GM12878 (cell line): ENCODE data around the gene GPR62. TPM values are rescaled to one million over a fixed set of nuclear protein-coding genes. Genes with fewer than 3 reads are reported as not detected.

ENCODE experiments used
- ATAC-seq: fragments of 200-7000 bp; cut with Tn5 transposase; 3 replicates; pipeline ENCODE4 v1.9.1; 2020; ENCODE audit warnings: mild to moderate bottlenecking, moderate library complexity
- BruUV-seq: library from RNA; stranded (reverse); fragments of 400-500 nt; replicated peaks from 2 replicates; lab custom pipeline; 2021; lab: Mats Ljungman, UMichigan
- CTCF ChIA-PET: fragments of 300-600 bp; sonication (Branson Sonifier 250); formaldehyde crosslinking; extraction: SDS; loops from one replicate; lab custom pipeline; 2021; ENCODE audit warnings: inconsistent platforms; lab: Yijun Ruan, JAX
- POLR2A ChIA-PET: fragments of 350-600 bp; formaldehyde crosslinking; extraction: SDS; loops from one replicate; lab custom pipeline; 2021; ENCODE audit warnings: inconsistent platforms; lab: Charles Lee
- RAD21 ChIA-PET: fragments of 300-600 bp; sonication (Branson Sonifier 250); formaldehyde crosslinking; loops from one replicate; lab custom pipeline; 2023; ENCODE audit warnings: antibody characterized with exemption; ENCODE audit not compliant: unreplicated experiment; lab: Charles Lee
- SMC1A ChIA-PET: fragments of 300-600 bp; sonication (Branson Sonifier 250); formaldehyde crosslinking; loops from one replicate; lab custom pipeline; 2023; ENCODE audit not compliant: unreplicated experiment, uncharacterized antibody; lab: Charles Lee
- DNase-seq: peaks from one replicate; pipeline ENCODE4 v3.0.0-alpha.2; 2011; ENCODE audit warnings: low read depth, low spot score
- FAIRE-seq: peaks from 3 replicates; lab custom pipeline; 2011; peaks lifted over from hg19 to GRCh38; lab: Jason Lieb, UNC
- H2AFZ ChIP-seq: 2 replicates; pipeline ENCODE4 v1.6.0; 2011; ENCODE audit warnings: low read depth, low read length, control low read depth; ENCODE audit not compliant: control insufficient read depth
- H3K27ac ChIP-seq: 2 replicates; pipeline ENCODE4 v1.5.1; 2011; ENCODE audit warnings: control low read depth; ENCODE audit not compliant: control insufficient read depth, insufficient read depth
- H3K27me3 ChIP-seq, 2 experiments: replicated peaks in 1 of 2; 2 replicates each; pipeline versions ENCODE4 v1.6.0 to v1.6.1; 2011; ENCODE audit warnings: low read length in 1 of 2; ENCODE audit not compliant: control insufficient read depth in 2 of 2, insufficient read depth in 2 of 2
- H3K36me3 ChIP-seq, 2 experiments: 2 replicates each; pipeline ENCODE4 v1.5.1; 2011; ENCODE audit warnings: low read length in 1 of 2; ENCODE audit not compliant: control insufficient read depth in 2 of 2, insufficient read depth in 2 of 2
- H3K4me1 ChIP-seq: 2 replicates; pipeline ENCODE4 v1.6.1; 2011; ENCODE audit warnings: mild to moderate bottlenecking, low read length, moderate library complexity, mixed read lengths; ENCODE audit not compliant: control insufficient read depth, insufficient read depth
- H3K4me2 ChIP-seq: 2 replicates; pipeline ENCODE4 v1.6.0; 2011; ENCODE audit warnings: control low read depth; ENCODE audit not compliant: control insufficient read depth, insufficient read depth
- H3K4me3 ChIP-seq: fragments of 200-600 bp; sonication (generic); 2 replicates; pipeline ENCODE4 v1.5.1; 2016
- H3K79me2 ChIP-seq: 2 replicates; pipeline ENCODE4 v1.6.0; 2011; ENCODE audit warnings: low read length; ENCODE audit not compliant: control insufficient read depth, insufficient read depth
- H3K9ac ChIP-seq: 2 replicates; pipeline ENCODE4 v1.8.0; 2011; ENCODE audit warnings: low read length, control low read depth, mixed read lengths; ENCODE audit not compliant: control insufficient read depth, insufficient read depth
- H3K9me3 ChIP-seq: replicated peaks from 3 replicates; pipeline ENCODE4 v1.5.1; 2011; ENCODE audit warnings: mild to moderate bottlenecking, low read length; ENCODE audit not compliant: control insufficient read depth, insufficient read depth
- H4K20me1 ChIP-seq: 2 replicates; pipeline ENCODE4 v1.6.0; 2011; ENCODE audit not compliant: control insufficient read depth, insufficient read depth
- BCL11A ChIP-seq: IDR thresholded peaks from 2 replicates; pipeline ENCODE4 v1.6.1; 2011; ENCODE audit warnings: low read depth, low read length
- GATAD2B ChIP-seq: fragments of 450-650 bp; conservative IDR thresholded peaks from 2 replicates; pipeline ENCODE4 v1.6.1; 2017; ENCODE audit warnings: low read depth, mild to moderate bottlenecking, moderate library complexity
- MEF2A ChIP-seq: IDR thresholded peaks from 2 replicates; pipeline ENCODE4 v1.6.1; 2011; ENCODE audit warnings: low read depth, mild to moderate bottlenecking, low read length, moderate library complexity; ENCODE audit not compliant: insufficient read depth
- MTA2 ChIP-seq: fragments of 450-650 bp; IDR thresholded peaks from 2 replicates; pipeline ENCODE4 v1.6.1; 2016; ENCODE audit warnings: low read depth, mild to moderate bottlenecking, moderate library complexity
- PML ChIP-seq: IDR thresholded peaks from 2 replicates; pipeline ENCODE4 v1.6.1; 2012; ENCODE audit warnings: low read length, inconsistent platforms
- RAD51 ChIP-seq: fragments of 450-650 bp; IDR thresholded peaks from 2 replicates; pipeline ENCODE4 v1.6.1; 2016; ENCODE audit warnings: moderate library complexity, mild to moderate bottlenecking, inconsistent platforms
- SMC3 ChIP-seq: IDR thresholded peaks from 2 replicates; pipeline ENCODE4 v1.6.1; 2011; ENCODE audit warnings: low read length, improper control_type of control experiment, borderline replicate concordance
- SREBF1 ChIP-seq: IDR thresholded peaks from 2 replicates; pipeline ENCODE4 v1.6.1; 2012; ENCODE audit warnings: mild to moderate bottlenecking, low read length
- TAF1 ChIP-seq: IDR thresholded peaks from 2 replicates; pipeline ENCODE4 v1.6.1; 2011; ENCODE audit warnings: mild to moderate bottlenecking, low read depth, low read length, borderline replicate concordance
- YY1 ChIP-seq: IDR thresholded peaks from 2 replicates; pipeline ENCODE4 v1.6.1; 2011; ENCODE audit warnings: low read depth, mild to moderate bottlenecking, low read length
- ZNF24 ChIP-seq: fragments of 450-650 bp; IDR thresholded peaks from 2 replicates; pipeline ENCODE4 v1.6.1; 2017; ENCODE audit warnings: antibody characterized with exemption, mild to moderate bottlenecking
- WGBS: methylation state at CpG from one replicate; pipeline ENCODE4 v1.1.6; 2016; ENCODE audit warnings: low lambda C conversion rate; ENCODE audit not compliant: insufficient replicate concordance, insufficient coverage; ENCODE audit errors: missing lambda C conversion rate; 5-methylcytosine and 5-hydroxymethylcytosine counted together
- in situ Hi-C: fragments of 300-500 bp; cut with MboI; formaldehyde crosslinking; loops from 9 replicates; pipeline ENCODE4 v1.14.3; 2018; ENCODE audit warnings: mixed read lengths
- intact Hi-C: fragments of 100-400 bp; cut with micrococcal nuclease; formaldehyde crosslinking; loops from one replicate; pipeline ENCODE4 v1.14.2; 2022; ENCODE audit not compliant: unreplicated experiment
- polyA plus RNA-seq, 11 experiments: library from polyadenylated mRNA; depleted of rRNA in 4 of 11; unstranded in 6 of 11; stranded (reverse) in 5 of 11; fragments of >200 nt; fragmentation: Nextera tagmentation in 4 of 11; fragmentation: Illumina TruSeq in 1 of 11; extraction: Ambion mirVana in 4 of 11; extraction: Trizol in 1 of 11; gene quantifications; 1 replicate in 1 of 11; 2 replicates in 10 of 11; pipeline versions ENCODE4 v1.2.1 to v1.2.3, GENCODE V29; 2011 to 2016; ENCODE audit warnings: inconsistent platforms in 2 of 11, missing spikeins in 2 of 11, low read depth in 1 of 11
- total RNA-seq, 4 experiments: library from RNA; depleted of rRNA in 3 of 4; stranded (reverse); fragments of >200 nt in 3 of 4; fragmentation: Illumina TruSeq in 1 of 4; extraction: Trizol in 1 of 4; gene quantifications; 2 replicates each; pipeline versions ENCODE4 v1.2.1 to v1.2.3, GENCODE V29; 2013 to 2021
- TF ChIP-seq, protein P1 (sequence below): fragments of 150-350 bp; IDR thresholded peaks from 2 replicates; pipeline ENCODE4 v1.6.1; 2014; ENCODE audit warnings: mild to moderate bottlenecking, low read depth, low read length
- TF ChIP-seq, protein P2 (sequence below): fragments of 450-650 bp; IDR thresholded peaks from 2 replicates; pipeline ENCODE4 v1.6.1; 2017; ENCODE audit warnings: mild to moderate bottlenecking, moderate library complexity
- TF ChIP-seq, protein P3 (sequence below): fragments of 450-650 bp; IDR thresholded peaks from 2 replicates; pipeline ENCODE4 v1.6.1; 2017; ENCODE audit warnings: low read depth, mild to moderate bottlenecking, moderate library complexity

The GPR62 gene
- total and polyA plus RNA-seq, 10 of the 15 experiments (the other 5 are each of a cell fraction or from before 2014, with no cell fraction given), result not detected

DNA sequence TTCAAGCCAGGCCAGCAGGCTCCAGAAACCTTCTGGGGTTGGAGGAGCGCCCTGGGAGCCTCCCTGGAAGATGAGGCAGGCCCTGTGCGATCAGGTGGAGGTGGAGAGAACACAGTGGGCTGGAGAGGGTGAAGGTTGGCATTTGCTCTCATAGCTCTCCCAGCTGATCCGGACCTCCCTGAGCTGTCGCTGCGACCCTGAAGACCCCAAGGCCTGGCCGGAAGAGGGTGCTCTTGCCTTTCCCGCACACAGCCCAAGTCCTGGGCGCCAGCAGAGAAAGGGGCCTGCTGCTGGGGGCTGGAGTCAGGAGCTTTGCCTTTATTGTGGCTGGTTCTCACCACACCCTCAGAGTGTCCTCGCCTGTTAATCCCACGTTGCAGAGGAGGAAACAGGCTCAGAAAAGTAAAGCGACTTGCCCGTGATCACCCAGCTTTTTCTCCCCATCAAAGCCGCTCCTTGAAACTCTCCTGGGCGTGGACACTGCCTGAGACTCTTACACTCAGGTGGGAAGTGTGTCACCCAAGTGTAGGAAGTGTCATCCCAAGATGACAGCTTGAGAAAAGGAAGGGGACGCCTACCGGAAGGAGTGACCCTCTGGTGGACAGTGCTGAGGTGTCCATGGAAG, 49.1 kb downstream of the GPR62 start:
- ChIA-PET POLR2A (interaction anchor here (0.9 to 1.7 kb wide), 7 partner anchors 8 to 119 kb away, joined by 3 to 6 read pairs (median 4); no protein-coding TSS in a partner anchor), SMC1A (interaction anchor here (0.8 to 7.7 kb wide), 19 partner anchors 9 to 150 kb away, joined by 3 to 179 read pairs (median 6); partner anchors contain the start of genes DUSP7, POC1A and RRP9), CTCF (interaction anchor here (0.6 to 10.6 kb wide), 38 partner anchors 9 to 335 kb away, joined by 3 to 334 read pairs (median 6); partner anchors contain the start of genes DUSP7, PARP3, POC1A and RRP9), RAD21 (interaction anchor here (0.6 to 8.5 kb wide), 32 partner anchors 8 to 395 kb away, joined by 3 to 165 read pairs (median 5); partner anchors contain the start of genes DUSP7, RPL29, RRP9 and TLR9)
- peak; percentile 67 for ATAC-seq
- Histone ChIP-seq H2AFZ (no peak overlapping the region), H3K4me2 (no peak overlapping the region), H3K79me2 (no peaks in the 10 kb centered on the region), H3K27me3 (no peaks in the 10 kb centered on the region; a peak in 1 of 4 replicates), H3K4me3 (no peak overlapping the region), H4K20me1 (no peaks in the 10 kb centered on the region), H3K9ac (no peak overlapping the region), H3K36me3 (no peaks in the 10 kb centered on the region), H3K9me3 (no peaks in the 10 kb centered on the region), H3K4me1 (peaks cover 12% of the 10 kb centered on the region), H3K27ac (no peak overlapping the region)
- in situ Hi-C loops (loop anchor here (5.0 kb wide), 1 partner anchor 138 kb away; no protein-coding TSS in a partner anchor), intact Hi-C loops (no loop called here)
- WGBS, result 55% methylated on average over 16 of the region's 16 CpGs
- FAIRE-seq, result no peak
- DNase-seq, result no peak
- no TSS peak for BruUV-seq
- TF ChIP-seq YY1 (peak; percentile 29; the same call in 1 of the 2 replicates), MEF2A (no peak), RAD51 (no peak), SMC3 (peak; percentile 72; the same call in 1 of the 2 replicates), MTA2 (no peak), BCL11A (no peak), TAF1 (no peak), PML (no peak), ZNF24 (no peak), SREBF1 (no peak), GATAD2B (no peak)
- TF ChIP-seq, protein P1, sequence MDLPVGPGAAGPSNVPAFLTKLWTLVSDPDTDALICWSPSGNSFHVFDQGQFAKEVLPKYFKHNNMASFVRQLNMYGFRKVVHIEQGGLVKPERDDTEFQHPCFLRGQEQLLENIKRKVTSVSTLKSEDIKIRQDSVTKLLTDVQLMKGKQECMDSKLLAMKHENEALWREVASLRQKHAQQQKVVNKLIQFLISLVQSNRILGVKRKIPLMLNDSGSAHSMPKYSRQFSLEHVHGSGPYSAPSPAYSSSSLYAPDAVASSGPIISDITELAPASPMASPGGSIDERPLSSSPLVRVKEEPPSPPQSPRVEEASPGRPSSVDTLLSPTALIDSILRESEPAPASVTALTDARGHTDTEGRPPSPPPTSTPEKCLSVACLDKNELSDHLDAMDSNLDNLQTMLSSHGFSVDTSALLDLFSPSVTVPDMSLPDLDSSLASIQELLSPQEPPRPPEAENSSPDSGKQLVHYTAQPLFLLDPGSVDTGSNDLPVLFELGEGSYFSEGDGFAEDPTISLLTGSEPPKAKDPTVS, result no peak
- TF ChIP-seq, protein P2, sequence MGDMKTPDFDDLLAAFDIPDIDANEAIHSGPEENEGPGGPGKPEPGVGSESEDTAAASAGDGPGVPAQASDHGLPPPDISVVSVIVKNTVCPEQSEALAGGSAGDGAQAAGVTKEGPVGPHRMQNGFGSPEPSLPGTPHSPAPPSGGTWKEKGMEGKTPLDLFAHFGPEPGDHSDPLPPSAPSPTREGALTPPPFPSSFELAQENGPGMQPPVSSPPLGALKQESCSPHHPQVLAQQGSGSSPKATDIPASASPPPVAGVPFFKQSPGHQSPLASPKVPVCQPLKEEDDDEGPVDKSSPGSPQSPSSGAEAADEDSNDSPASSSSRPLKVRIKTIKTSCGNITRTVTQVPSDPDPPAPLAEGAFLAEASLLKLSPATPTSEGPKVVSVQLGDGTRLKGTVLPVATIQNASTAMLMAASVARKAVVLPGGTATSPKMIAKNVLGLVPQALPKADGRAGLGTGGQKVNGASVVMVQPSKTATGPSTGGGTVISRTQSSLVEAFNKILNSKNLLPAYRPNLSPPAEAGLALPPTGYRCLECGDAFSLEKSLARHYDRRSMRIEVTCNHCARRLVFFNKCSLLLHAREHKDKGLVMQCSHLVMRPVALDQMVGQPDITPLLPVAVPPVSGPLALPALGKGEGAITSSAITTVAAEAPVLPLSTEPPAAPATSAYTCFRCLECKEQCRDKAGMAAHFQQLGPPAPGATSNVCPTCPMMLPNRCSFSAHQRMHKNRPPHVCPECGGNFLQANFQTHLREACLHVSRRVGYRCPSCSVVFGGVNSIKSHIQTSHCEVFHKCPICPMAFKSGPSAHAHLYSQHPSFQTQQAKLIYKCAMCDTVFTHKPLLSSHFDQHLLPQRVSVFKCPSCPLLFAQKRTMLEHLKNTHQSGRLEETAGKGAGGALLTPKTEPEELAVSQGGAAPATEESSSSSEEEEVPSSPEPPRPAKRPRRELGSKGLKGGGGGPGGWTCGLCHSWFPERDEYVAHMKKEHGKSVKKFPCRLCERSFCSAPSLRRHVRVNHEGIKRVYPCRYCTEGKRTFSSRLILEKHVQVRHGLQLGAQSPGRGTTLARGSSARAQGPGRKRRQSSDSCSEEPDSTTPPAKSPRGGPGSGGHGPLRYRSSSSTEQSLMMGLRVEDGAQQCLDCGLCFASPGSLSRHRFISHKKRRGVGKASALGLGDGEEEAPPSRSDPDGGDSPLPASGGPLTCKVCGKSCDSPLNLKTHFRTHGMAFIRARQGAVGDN, result no peak
- TF ChIP-seq, protein P3, sequence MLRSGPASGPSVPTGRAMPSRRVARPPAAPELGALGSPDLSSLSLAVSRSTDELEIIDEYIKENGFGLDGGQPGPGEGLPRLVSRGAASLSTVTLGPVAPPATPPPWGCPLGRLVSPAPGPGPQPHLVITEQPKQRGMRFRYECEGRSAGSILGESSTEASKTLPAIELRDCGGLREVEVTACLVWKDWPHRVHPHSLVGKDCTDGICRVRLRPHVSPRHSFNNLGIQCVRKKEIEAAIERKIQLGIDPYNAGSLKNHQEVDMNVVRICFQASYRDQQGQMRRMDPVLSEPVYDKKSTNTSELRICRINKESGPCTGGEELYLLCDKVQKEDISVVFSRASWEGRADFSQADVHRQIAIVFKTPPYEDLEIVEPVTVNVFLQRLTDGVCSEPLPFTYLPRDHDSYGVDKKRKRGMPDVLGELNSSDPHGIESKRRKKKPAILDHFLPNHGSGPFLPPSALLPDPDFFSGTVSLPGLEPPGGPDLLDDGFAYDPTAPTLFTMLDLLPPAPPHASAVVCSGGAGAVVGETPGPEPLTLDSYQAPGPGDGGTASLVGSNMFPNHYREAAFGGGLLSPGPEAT, result no peak
